Activated gamma-delta T cell treated with anti-CD3 and anti-CD28 coated beads, Interleukin-2, amount 50 U/mL, for 16 hours (primary cell): Measurements from ENCODE around the gene POLR1D.

Experiments used
- DNase-seq: peaks from one replicate; pipeline ENCODE4 v3.0.0-alpha.2; 2020; ENCODE audit warnings: low read depth

Gene POLR1D

GRCh38 chr13:27621366-27622101 is at the start of gene POLR1D:
POLR1D (plus strand) TSS chr13:27621892; CDS start chr13:27621984, 92 bp downstream.
- peak; percentile 73 for DNase-seq

- no peak for DNase-seq
Measured at GRCh38 chr13:27572234-27572901, 49.3 kb upstream of the POLR1D start.

GRCh38 chr13:27573265-27573664 is 48.4 kb upstream of the POLR1D start:
- no peak for DNase-seq

- DNase-seq: no peak
Measured at GRCh38 chr13:27574661-27575060, 47.0 kb upstream of the POLR1D start.

- no peak for DNase-seq
Measured at GRCh38 chr13:27578121-27579030, 43.3 kb upstream of the POLR1D start.

GRCh38 chr13:27583645-27584044 is 38.0 kb upstream of the POLR1D start:
- DNase-seq: no peak

GRCh38 chr13:27587095-27587746 is 34.5 kb upstream of the POLR1D start:
- DNase-seq: no peak

GRCh38 chr13:27588405-27588804 is 33.3 kb upstream of the POLR1D start:
- DNase-seq: no peak

- DNase-seq: no peak
Measured at GRCh38 chr13:27592865-27593264, 28.8 kb upstream of the POLR1D start.

- no peak for DNase-seq
Measured at GRCh38 chr13:27593267-27593666, 28.4 kb upstream of the POLR1D start.

GRCh38 chr13:27595055-27595811 is 26.5 kb upstream of the POLR1D start:
- no peak for DNase-seq

GRCh38 chr13:27599096-27599495 is 22.6 kb upstream of the POLR1D start:
- DNase-seq: no peak

GRCh38 chr13:27599845-27600553 is 21.7 kb upstream of the POLR1D start:
- DNase-seq: no peak

- DNase-seq: no peak
Measured at GRCh38 chr13:27600711-27601110, 21.0 kb upstream of the POLR1D start.

- no peak for DNase-seq
Measured at GRCh38 chr13:27601208-27601607, 20.5 kb upstream of the POLR1D start.

- no peak for DNase-seq
Measured at GRCh38 chr13:27601803-27602202, 19.9 kb upstream of the POLR1D start.

GRCh38 chr13:27605099-27605498 is 16.6 kb upstream of the POLR1D start:
- DNase-seq: no peak

- no peak for DNase-seq
Measured at GRCh38 chr13:27605610-27606200, 16.0 kb upstream of the POLR1D start.

GRCh38 chr13:27607125-27607524 is 14.6 kb upstream of the POLR1D start:
- no peak for DNase-seq

- no peak for DNase-seq
Measured at GRCh38 chr13:27613628-27614027, 8.1 kb upstream of the POLR1D start.
